ENCODE data around the gene KRTAP10-3. TPM values are rescaled to one million over a fixed set of nuclear protein-coding genes. Genes with fewer than 3 reads are reported as not detected.
"Not testable (repeated sequence)": the region's sequence is repeated elsewhere in the genome, so short reads cannot be mapped to it uniquely, and the experiment has no call there.

The KRTAP10-3 gene
- total RNA-seq, 6 experiments from 2014 or later: not detected

DNA sequence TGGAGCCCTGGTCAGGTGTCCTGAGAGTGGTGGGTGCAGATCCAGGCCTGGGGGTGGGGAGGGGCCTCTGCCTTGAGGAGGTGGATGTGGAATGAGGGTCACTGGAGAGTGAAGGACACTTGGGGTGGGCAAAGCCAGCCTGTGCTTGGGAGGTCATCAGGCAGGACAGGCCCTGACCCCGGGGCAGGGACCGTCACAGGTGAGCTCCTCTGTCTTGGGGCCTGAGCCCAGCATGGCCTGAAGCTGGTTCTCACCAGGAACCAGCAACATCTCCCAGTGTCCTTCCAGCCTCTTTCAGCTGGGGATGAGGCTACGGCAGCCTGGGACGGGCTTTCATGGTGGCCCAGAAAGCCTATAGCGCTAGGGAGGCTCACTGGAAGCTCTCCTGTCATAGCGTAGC lies 6.5 kb downstream of the KRTAP10-3 start:
- intact Hi-C loops (cut with DNase I): no loop called here
- TF ChIP-seq, protein P1, sequence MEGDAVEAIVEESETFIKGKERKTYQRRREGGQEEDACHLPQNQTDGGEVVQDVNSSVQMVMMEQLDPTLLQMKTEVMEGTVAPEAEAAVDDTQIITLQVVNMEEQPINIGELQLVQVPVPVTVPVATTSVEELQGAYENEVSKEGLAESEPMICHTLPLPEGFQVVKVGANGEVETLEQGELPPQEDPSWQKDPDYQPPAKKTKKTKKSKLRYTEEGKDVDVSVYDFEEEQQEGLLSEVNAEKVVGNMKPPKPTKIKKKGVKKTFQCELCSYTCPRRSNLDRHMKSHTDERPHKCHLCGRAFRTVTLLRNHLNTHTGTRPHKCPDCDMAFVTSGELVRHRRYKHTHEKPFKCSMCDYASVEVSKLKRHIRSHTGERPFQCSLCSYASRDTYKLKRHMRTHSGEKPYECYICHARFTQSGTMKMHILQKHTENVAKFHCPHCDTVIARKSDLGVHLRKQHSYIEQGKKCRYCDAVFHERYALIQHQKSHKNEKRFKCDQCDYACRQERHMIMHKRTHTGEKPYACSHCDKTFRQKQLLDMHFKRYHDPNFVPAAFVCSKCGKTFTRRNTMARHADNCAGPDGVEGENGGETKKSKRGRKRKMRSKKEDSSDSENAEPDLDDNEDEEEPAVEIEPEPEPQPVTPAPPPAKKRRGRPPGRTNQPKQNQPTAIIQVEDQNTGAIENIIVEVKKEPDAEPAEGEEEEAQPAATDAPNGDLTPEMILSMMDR (IDR thresholded peaks at IDR 0.05): no peak
- TF ChIP-seq POLR2A (IDR thresholded peaks at IDR 0.05): no peak
- H3K27ac ChIP-seq: no peak overlapping the region
- no peak overlapping the region for H3K4me3 ChIP-seq
- H3K36me3 ChIP-seq: no peaks in the 10 kb centered on the region
- DNase-seq (no peak), ATAC-seq (no peak)
- H3K27me3 ChIP-seq: no peaks in the 10 kb centered on the region
- no CpG with 5 or more reads among the region's 6 CpGs for WGBS (ENCODE audit: insufficient coverage, low coverage, low lambda C conversion rate, missing lambda C conversion rate)
- no peaks in the 10 kb centered on the region for H3K9me3 ChIP-seq
- no peaks in the 10 kb centered on the region for H3K4me1 ChIP-seq

DNA sequence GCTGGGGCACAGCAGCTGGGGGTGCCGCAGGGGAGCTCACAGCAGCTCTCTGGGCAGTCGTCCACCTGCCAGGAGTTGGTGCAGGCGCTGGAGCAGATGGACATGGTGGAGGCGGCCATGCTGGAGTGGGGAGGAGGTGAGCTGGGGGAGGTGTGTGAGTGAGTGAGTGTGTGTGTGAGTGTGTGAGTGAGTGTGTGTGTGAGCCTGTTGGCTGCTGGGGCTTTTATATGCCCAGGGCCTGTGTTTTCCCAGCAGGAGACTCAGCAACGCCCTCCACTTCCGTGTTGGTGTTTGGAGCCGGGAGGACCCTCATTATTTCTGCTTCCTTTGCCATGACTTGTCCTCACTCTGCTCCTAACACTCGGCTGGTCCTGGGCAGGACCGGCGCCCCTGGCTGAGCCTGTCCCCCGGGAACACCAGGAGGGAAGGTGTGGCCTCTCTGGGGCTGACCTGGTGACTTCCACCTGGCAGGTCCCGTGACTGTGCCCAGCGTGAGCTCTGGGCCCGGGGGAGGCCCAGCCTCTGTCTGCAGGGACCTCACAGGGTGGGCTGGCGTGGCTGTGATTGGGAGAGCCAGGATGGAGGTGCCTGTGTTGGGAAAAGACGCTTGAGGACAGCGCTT lies 7.1 kb downstream of the KRTAP10-3 start, which contains the start of gene KRTAP10-2:
Gene KRTAP10-2, minus strand, starts transcription at position 166 of the 622 bp plus-strand sequence. Its CDS starts 47 bp downstream, at position 119.
- no peak within 1 kb of the TSS for H3K27ac ChIP-seq
- H3K27me3 ChIP-seq: no peaks in the 10 kb centered on the region
- H3K36me3 ChIP-seq: no peaks in the 10 kb centered on the region
- WGBS (ENCODE audit: insufficient coverage, low coverage, low lambda C conversion rate, missing lambda C conversion rate): no CpG with 5 or more reads among the region's 17 CpGs
- H3K4me3 ChIP-seq: no peak within 1 kb of the TSS
- DNase-seq: no peak
- TF ChIP-seq, protein P1 (IDR thresholded peaks at IDR 0.05): no peak
- no peak for TF ChIP-seq POLR2A (IDR thresholded peaks at IDR 0.05)
- intact Hi-C loops (cut with DNase I): no loop called here
- H3K4me1 ChIP-seq: no peaks in the 10 kb centered on the region
- ATAC-seq: peak in 1 of 4 donors; percentile 6
- no peaks in the 10 kb centered on the region for H3K9me3 ChIP-seq

DNA sequence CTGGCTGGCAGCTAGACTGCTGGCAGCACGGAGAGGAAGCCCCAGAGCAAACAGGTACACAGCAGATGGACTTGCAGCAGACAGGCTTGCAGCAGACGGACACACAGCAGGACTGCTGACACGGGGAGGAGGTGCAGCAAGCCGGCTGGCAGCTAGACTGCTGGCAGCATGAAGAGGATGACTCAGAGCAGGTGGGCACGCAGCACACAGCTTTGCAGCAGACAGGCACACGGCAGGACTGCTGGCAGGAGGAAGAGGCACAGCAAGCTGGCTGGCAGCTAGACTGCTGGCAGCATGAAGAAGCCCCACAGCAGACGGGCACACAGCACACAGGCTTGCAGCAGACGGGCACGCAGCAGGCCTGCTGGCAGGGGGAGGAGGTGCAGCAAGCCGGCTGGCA lies 7.8 kb downstream of the KRTAP10-3 start:
- no peak for ATAC-seq
- intact Hi-C loops (cut with DNase I): no loop called here
- no peak for DNase-seq
- H3K9me3 ChIP-seq: no peaks in the 10 kb centered on the region
- whole genome bisulfite sequencing (ENCODE audit: insufficient coverage, low coverage, low lambda C conversion rate, missing lambda C conversion rate): 47% methylated on average over 2 of the region's 10 CpGs
- no peak for TF ChIP-seq POLR2A (IDR thresholded peaks at IDR 0.05)
- no peaks in the 10 kb centered on the region for H3K27me3 ChIP-seq
- H3K4me3 ChIP-seq: no peak overlapping the region
- no peaks in the 10 kb centered on the region for H3K4me1 ChIP-seq
- H3K27ac ChIP-seq: no peak overlapping the region
- H3K36me3 ChIP-seq: no peaks in the 10 kb centered on the region

DNA sequence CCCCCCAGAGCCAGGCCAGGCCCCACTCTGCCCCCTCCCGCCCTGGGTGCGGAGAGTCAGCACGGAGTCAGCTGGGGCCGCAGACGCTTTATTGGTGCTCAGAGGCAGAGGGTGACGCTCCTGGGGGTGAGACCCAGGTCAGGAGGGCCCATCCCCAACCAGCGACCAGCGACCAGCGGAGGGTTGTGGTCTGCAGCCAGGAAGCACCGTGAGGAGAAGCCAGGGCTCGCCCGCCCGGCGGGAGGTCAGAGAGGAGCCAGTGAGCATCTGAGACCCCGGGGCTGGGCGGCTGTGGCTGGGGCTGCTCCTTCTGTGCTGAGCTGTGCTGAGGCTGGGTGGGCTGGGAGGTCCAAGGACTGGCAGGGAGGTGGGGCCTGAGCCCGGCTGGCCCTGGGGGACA lies 8.3 kb downstream of the KRTAP10-3 start:
- intact Hi-C loops (cut with DNase I); H3K9me3 ChIP-seq; H3K27me3 ChIP-seq; H3K27ac ChIP-seq; DNase-seq; H3K36me3 ChIP-seq; H3K4me3 ChIP-seq; H3K4me1 ChIP-seq: not testable (repeated sequence)
- WGBS (ENCODE audit: insufficient coverage, low coverage, low lambda C conversion rate, missing lambda C conversion rate): no CpG with 5 or more reads among the region's 17 CpGs
- ATAC-seq: peak in 1 of 4 donors; percentile 26

DNA sequence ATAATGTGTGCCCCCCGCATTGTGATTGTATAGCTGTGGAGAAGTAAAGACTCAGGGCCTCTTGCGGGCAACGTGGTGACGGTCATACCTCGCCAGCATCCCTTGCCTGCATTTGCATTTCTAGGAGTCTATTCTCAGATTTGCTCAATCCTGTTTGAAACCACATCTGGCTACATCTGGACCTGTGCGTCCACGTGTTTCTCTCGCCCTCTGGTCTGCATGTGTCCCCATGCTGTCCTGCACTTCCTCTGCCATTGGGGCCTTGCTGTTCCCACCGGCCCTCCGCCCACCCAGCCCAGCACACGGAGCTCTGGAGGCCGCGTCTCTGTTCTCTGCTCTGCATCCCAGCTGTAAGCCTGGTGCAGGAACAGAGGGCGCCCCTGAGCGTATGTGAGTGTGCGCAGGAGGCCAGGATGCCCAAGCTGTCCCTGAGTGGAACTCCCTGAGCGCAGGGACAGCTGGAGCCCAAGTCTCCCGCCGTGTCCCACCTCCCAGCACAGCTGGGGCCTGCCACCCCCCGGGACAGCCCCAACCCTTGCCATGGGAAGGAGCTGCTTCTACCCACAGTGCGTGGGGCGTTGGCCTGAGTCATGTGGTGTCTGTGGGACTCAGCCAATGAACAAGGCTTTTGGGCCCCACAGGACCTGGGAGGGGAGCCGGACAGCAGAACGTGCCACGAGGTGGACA lies 8.9 kb downstream of the KRTAP10-3 start:
- Histone ChIP-seq H3K27me3 (no peaks in the 10 kb centered on the region), H3K4me3 (no peak overlapping the region), H3K9me3 (no peaks in the 10 kb centered on the region), H3K4me1 (no peaks in the 10 kb centered on the region), H3K27ac (no peak overlapping the region), H3K36me3 (no peaks in the 10 kb centered on the region)
- WGBS (ENCODE audit: insufficient coverage, low coverage, low lambda C conversion rate, missing lambda C conversion rate): 79% methylated on average over 10 of the region's 25 CpGs
- no peak for DNase-seq
- peak in 1 of 4 donors; percentile 20 for ATAC-seq
- TF ChIP-seq, protein P1 (IDR thresholded peaks at IDR 0.05): no peak
- no peak for TF ChIP-seq POLR2A (IDR thresholded peaks at IDR 0.05)
- intact Hi-C loops (cut with DNase I): no loop called here

Measured in right lobe of liver (tissue), 6 donors.